ENCODE measurements around the gene CAB39.

The CAB39 gene

DNA sequence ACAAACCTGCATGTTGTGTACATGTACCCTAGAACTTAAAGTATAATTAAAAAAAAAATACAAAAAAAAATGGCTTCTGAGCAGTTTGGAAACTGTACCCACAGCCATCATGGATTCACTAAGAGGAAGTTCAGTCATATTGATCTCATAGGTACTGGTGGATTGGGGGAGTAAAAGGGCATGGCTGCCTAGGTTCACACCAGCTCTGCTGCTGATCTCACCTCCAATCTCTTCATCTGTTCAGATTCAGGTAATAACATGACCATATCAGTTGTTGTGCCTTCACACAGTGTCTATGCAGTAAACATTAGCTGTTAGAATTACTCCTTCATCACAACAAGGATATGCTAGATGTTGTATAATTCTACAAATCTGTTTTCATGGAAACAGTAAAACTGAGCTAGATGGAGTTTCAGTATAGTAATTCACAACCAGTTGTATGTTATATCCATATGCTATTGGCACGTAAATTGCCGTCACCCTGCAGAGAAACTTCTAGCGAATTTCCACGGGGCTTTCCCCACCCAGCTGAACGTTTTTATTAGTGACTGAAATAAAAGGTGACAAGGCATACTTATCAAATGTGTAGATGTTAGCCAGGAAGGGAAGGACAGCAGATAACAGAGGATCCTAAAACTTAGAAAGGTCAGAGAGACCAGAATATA lies 92.8 kb downstream of the CAB39 start:
- Histone ChIP-seq H3K4me3 (no peak overlapping the region), H3K9me3 (ENCODE audit: low read depth, low read length) (no peaks in the 10 kb centered on the region), H3K36me3 (ENCODE audit: insufficient read depth, low read length) (peaks cover 16% of the 10 kb centered on the region), H3K9ac (ENCODE audit: insufficient read length) (no peak overlapping the region), H3K27ac (no peak overlapping the region)
- no peak for DNase-seq (ENCODE audit: low read depth, low spot score)
- TF ChIP-seq EZH2 (IDR thresholded peaks at IDR 0.05) = no peak
- no peak for TF ChIP-seq POLR2AphosphoS5 (IDR thresholded peaks at IDR 0.05; ENCODE audit: borderline replicate concordance, low read depth, low read length)
- TF ChIP-seq FOXP2 (optimal IDR thresholded peaks at IDR 0.05; ENCODE audit: control extremely low read depth, extremely low read length, insufficient read depth) = no peak

DNA sequence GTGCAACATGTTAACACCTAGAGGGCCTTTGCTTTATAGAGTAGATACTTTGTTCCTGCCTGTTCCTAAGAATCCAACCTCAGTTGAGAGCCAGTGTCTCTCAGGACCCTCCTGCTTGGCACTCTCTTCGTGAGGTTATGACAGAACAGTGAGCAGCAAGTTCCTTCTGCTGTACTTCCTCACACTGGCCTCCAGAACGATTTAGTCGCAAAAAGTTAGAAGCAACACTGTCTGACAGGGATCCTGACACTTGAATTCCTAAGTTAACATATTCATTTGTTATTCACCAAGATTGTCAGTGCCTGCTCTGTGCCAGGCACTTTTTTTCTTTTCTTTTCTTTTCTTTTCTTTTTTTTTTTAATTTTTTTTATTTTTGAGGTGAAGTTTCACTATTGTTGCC lies 95.1 kb downstream of the CAB39 start:
- no peak for DNase-seq (ENCODE audit: low read depth, low spot score)
- Histone ChIP-seq H3K9me3 (ENCODE audit: low read depth, low read length) (no peaks in the 10 kb centered on the region), H3K27ac (no peak overlapping the region; the same call in 1 of the 2 replicates), H3K9ac (ENCODE audit: insufficient read length) (no peak overlapping the region), H3K4me3 (no peak overlapping the region), H3K36me3 (ENCODE audit: insufficient read depth, low read length) (peaks cover 29% of the 10 kb centered on the region)
- TF ChIP-seq EZH2 (IDR thresholded peaks at IDR 0.05) (no peak), POLR2AphosphoS5 (IDR thresholded peaks at IDR 0.05; ENCODE audit: borderline replicate concordance, low read depth, low read length) (no peak), FOXP2 (optimal IDR thresholded peaks at IDR 0.05; ENCODE audit: control extremely low read depth, extremely low read length, insufficient read depth) (no peak)

DNA sequence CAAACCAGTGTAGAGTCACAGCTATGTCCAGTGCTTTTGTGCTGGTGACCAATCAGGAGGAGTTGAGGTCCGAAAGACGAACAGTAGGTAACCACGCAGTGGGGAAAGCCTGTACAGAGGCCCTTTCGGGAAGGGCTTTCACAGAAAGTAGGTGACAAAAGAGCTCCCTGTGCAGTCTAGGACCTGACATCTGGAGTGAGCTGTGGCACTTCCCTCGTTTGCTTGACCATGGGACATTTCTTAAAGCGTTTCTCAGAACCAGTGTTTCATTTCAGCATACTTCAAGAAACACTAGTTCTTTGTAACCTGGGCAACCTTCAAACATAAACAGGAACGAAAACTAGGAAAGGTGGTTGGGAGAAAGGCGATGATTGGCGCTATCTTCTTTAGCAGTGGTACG lies 96.4 kb downstream of the CAB39 start:
- no peak overlapping the region for H3K27ac ChIP-seq
- H3K36me3 ChIP-seq (ENCODE audit: insufficient read depth, low read length) = peaks cover 35% of the 10 kb centered on the region
- DNase-seq (ENCODE audit: low read depth, low spot score) = no peak
- TF ChIP-seq EZH2 (IDR thresholded peaks at IDR 0.05) (no peak), FOXP2 (optimal IDR thresholded peaks at IDR 0.05; ENCODE audit: control extremely low read depth, extremely low read length, insufficient read depth) (no peak), POLR2AphosphoS5 (IDR thresholded peaks at IDR 0.05; ENCODE audit: borderline replicate concordance, low read depth, low read length) (no peak)
- no peak overlapping the region for H3K9ac ChIP-seq (ENCODE audit: insufficient read length)
- H3K9me3 ChIP-seq (ENCODE audit: low read depth, low read length) = no peaks in the 10 kb centered on the region
- H3K4me3 ChIP-seq = no peak overlapping the region

DNA sequence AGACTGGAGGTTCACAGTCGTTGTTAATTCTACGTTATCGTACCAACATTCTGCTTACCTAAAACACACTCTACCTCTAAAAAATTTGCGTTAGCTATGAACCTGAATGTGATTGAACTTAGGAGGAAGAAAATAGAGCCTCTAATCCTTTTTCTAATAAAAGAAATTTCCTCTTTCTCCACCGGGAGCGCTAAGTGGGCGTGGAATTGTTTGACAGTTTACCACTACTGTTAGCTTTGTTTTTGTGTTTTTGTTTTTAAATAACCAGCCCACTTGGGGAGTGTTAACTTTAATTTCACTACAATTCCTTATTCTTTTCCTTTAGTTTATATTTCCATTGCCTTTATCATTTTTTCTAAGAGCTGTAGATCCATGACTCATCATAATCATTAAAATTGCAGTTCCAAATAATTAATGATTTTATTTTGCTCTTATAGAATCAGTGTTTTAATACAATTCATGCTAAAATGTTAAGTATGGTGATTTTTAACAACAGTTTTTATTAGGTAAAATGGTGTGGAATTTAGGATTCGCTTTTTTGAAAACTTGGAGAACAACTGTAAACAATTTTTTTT lies 97.1 kb downstream of the CAB39 start:
- peaks cover 35% of the 10 kb centered on the region for H3K36me3 ChIP-seq (ENCODE audit: insufficient read depth, low read length)
- TF ChIP-seq EZH2 (IDR thresholded peaks at IDR 0.05) (no peak), FOXP2 (optimal IDR thresholded peaks at IDR 0.05; ENCODE audit: control extremely low read depth, extremely low read length, insufficient read depth) (no peak), POLR2AphosphoS5 (IDR thresholded peaks at IDR 0.05; ENCODE audit: borderline replicate concordance, low read depth, low read length) (no peak)
- no peak overlapping the region for H3K9ac ChIP-seq (ENCODE audit: insufficient read length)
- no peaks in the 10 kb centered on the region for H3K9me3 ChIP-seq (ENCODE audit: low read depth, low read length)
- H3K4me3 ChIP-seq = no peak overlapping the region
- DNase-seq (ENCODE audit: low read depth, low spot score) = no peak
- no peak overlapping the region for H3K27ac ChIP-seq

DNA sequence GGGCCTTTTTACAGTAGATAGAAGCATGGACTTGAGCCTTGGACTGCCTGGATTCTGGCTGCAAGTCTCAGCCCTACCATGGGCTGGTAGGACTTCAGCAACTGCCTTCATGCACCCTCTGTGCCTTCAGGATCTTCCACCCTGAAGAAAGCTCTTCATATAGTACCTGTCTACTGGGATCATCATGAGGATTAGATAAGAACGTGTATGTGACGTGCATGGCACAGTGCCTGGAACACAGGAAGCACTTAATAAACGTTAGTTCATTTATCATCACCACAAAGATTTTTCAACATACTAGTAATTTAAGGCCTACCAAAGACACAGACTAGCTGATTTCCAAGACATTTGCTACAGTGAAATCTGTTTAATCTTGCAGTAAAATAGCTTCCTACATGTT lies 98.9 kb downstream of the CAB39 start:
- Histone ChIP-seq H3K4me3 (no peak overlapping the region), H3K9ac (ENCODE audit: insufficient read length) (no peak overlapping the region), H3K27ac (no peak overlapping the region), H3K36me3 (ENCODE audit: insufficient read depth, low read length) (peaks cover 35% of the 10 kb centered on the region), H3K9me3 (ENCODE audit: low read depth, low read length) (no peaks in the 10 kb centered on the region)
- no peak for TF ChIP-seq FOXP2 (optimal IDR thresholded peaks at IDR 0.05; ENCODE audit: control extremely low read depth, extremely low read length, insufficient read depth)
- no peak for TF ChIP-seq EZH2 (IDR thresholded peaks at IDR 0.05)
- TF ChIP-seq POLR2AphosphoS5 (IDR thresholded peaks at IDR 0.05; ENCODE audit: borderline replicate concordance, low read depth, low read length) = no peak
- DNase-seq (ENCODE audit: low read depth, low spot score) = no peak

DNA sequence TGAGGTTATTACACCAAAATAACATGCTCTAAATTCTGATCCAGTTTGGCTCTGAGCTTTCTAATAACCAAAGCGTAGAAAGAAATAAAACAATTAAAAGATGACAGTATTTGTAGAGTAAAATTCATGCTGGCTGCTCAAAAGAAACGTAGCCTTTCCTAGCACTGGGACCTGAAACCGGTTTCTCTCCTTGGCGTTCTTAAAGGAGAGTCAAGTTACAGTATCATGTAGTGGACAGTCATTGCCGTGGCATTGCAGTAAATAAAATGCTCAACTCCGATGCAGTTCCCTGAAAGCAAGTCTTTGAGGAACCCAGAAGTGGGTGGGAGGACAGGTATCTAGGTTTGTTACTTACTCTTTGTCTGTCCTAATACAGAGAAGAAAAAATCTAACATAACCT lies 99.4 kb downstream of the CAB39 start:
- DNase-seq (ENCODE audit: low read depth, low spot score) = no peak
- TF ChIP-seq EZH2 (IDR thresholded peaks at IDR 0.05) = no peak
- no peak for TF ChIP-seq POLR2AphosphoS5 (IDR thresholded peaks at IDR 0.05; ENCODE audit: borderline replicate concordance, low read depth, low read length)
- TF ChIP-seq FOXP2 (optimal IDR thresholded peaks at IDR 0.05; ENCODE audit: control extremely low read depth, extremely low read length, insufficient read depth) = no peak
- no peak overlapping the region for H3K9ac ChIP-seq (ENCODE audit: insufficient read length)
- no peak overlapping the region for H3K27ac ChIP-seq
- H3K4me3 ChIP-seq = no peak overlapping the region
- H3K36me3 ChIP-seq (ENCODE audit: insufficient read depth, low read length) = peaks cover 35% of the 10 kb centered on the region
- H3K9me3 ChIP-seq (ENCODE audit: low read depth, low read length) = no peaks in the 10 kb centered on the region

DNA sequence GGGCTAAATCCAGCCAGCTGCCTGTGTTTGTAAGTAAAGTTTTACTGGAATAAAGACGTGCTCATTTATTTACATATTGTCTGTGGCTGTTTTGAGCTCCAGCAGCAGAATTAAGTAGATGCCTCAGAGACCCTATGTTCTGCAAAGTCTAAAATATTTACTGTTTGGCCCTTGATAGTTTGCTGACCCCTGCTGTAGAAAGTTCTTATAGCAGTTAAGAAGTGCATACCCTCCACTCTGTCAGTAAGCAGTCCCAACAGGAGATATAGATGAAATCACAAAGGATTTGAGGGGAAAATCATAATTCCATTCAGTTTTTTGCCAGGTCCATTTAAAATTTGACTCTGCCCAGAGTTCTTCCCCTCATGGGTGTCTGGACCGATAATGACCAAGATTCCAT lies 102.0 kb downstream of the CAB39 start:
- Histone ChIP-seq H3K27ac (no peak overlapping the region), H3K36me3 (ENCODE audit: insufficient read depth, low read length) (peaks cover 46% of the 10 kb centered on the region), H3K9ac (ENCODE audit: insufficient read length) (no peak overlapping the region), H3K9me3 (ENCODE audit: low read depth, low read length) (no peaks in the 10 kb centered on the region), H3K4me3 (no peak overlapping the region)
- DNase-seq (ENCODE audit: low read depth, low spot score) = no peak
- TF ChIP-seq FOXP2 (optimal IDR thresholded peaks at IDR 0.05; ENCODE audit: control extremely low read depth, extremely low read length, insufficient read depth) = no peak
- TF ChIP-seq POLR2AphosphoS5 (IDR thresholded peaks at IDR 0.05; ENCODE audit: borderline replicate concordance, low read depth, low read length) = no peak
- no peak for TF ChIP-seq EZH2 (IDR thresholded peaks at IDR 0.05)

DNA sequence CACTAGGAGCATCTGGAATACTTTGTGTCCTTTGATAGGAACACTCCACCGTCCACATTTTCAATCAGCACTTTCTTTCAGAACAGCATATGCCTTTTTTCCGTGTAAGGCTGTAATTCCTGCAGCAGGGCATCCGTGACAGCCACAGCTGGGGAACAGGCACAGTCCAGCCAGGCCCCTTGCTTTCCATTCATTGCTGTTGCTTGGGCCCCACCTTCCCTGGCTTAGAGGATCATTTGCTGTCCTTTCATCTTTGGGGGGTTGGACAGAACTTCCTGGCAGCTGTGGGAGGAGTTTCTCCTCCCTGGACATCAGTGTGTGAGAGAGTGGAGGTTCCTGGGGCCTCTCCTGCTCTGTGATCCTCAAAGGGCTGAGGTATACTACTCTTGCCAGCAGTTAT lies 102.4 kb downstream of the CAB39 start:
- Histone ChIP-seq H3K9me3 (ENCODE audit: low read depth, low read length) (no peaks in the 10 kb centered on the region), H3K36me3 (ENCODE audit: insufficient read depth, low read length) (peaks cover 46% of the 10 kb centered on the region), H3K9ac (ENCODE audit: insufficient read length) (no peak overlapping the region), H3K27ac (no peak overlapping the region), H3K4me3 (no peak overlapping the region)
- no peak for TF ChIP-seq EZH2 (IDR thresholded peaks at IDR 0.05)
- no peak for TF ChIP-seq POLR2AphosphoS5 (IDR thresholded peaks at IDR 0.05; ENCODE audit: borderline replicate concordance, low read depth, low read length)
- TF ChIP-seq FOXP2 (optimal IDR thresholded peaks at IDR 0.05; ENCODE audit: control extremely low read depth, extremely low read length, insufficient read depth) = no peak
- no peak for DNase-seq (ENCODE audit: low read depth, low spot score)
